Heart left ventricle (tissue), 16 donors: Measurements from ENCODE around the gene AP3B1. TPM values are rescaled to one million over a fixed set of nuclear protein-coding genes. Genes with fewer than 3 reads are reported as not detected.

Experiments
- ATAC-seq, 4 donors: fragments of 200-7000 bp; cut with Tn5 transposase; one replicate each; pipeline ENCODE4 v1.9.1; 2020 to 2022; ENCODE audit warnings: moderate library complexity in 4 of 4, mild to moderate bottlenecking in 3 of 4, moderate number of reproducible peaks in 1 of 4
- DNase-seq, 5 donors: peaks; one replicate each; pipeline ENCODE4 v3.0.0-alpha.2; 2020
- H3K27ac ChIP-seq, 12 donors: fragments of 200-600 bp; sonication (generic) in 4 of 12; one replicate each; pipeline versions ENCODE4 v1.5.0 to v1.8.0; 2016 to 2022; ENCODE audit warnings: mild to moderate bottlenecking in 2 of 12
- H3K27me3 ChIP-seq, 9 donors: fragments of 200-600 bp; sonication (generic) in 2 of 9; one replicate each; pipeline versions ENCODE4 v1.5.1 to v1.8.0; 2016 to 2022; ENCODE audit warnings: mild to moderate bottlenecking in 3 of 9
- H3K36me3 ChIP-seq, 9 donors: fragments of 200-600 bp; sonication (generic) in 2 of 9; one replicate each; pipeline versions ENCODE4 v1.5.0 to v1.8.0; 2018 to 2022; ENCODE audit warnings: mild to moderate bottlenecking in 2 of 9
- H3K4me1 ChIP-seq, 12 donors: fragments of 200-600 bp; sonication (generic) in 4 of 12; one replicate each; pipeline versions ENCODE4 v1.5.0 to v1.8.0; 2016 to 2022; ENCODE audit warnings: mild to moderate bottlenecking in 3 of 12
- H3K4me3 ChIP-seq, 12 donors: fragments of 200-600 bp; sonication (generic) in 4 of 12; one replicate each; pipeline versions ENCODE4 v1.5.0 to v1.8.0; 2017 to 2022; ENCODE audit warnings: mild to moderate bottlenecking in 9 of 12, moderate library complexity in 4 of 12
- H3K9me3 ChIP-seq, 12 donors: fragments of 200-600 bp; sonication (generic) in 4 of 12; one replicate each; pipeline versions ENCODE4 v1.5.0 to v1.8.0; 2016 to 2022; ENCODE audit warnings: mild to moderate bottlenecking in 1 of 12
- POLR2A ChIP-seq, 2 donors: fragments of 450-650 bp; IDR thresholded peaks; one replicate each; pipeline ENCODE4 v1.6.1; 2017; ENCODE audit warnings: antibody characterized with exemption in 2 of 2, mild to moderate bottlenecking in 2 of 2, moderate library complexity in 2 of 2
- WGBS, 4 donors: extraction: QIAGEN DNeasy Blood & Tissue Kit in 2 of 4; methylation state at CpG; one replicate each; pipeline versions ENCODE4 v1.1.5 to v1.1.7; 2013 to 2018; 5-methylcytosine and 5-hydroxymethylcytosine counted together
- intact Hi-C, 10 donors: fragments of 100-400 bp; cut with DNase I; formaldehyde crosslinking; loops; one replicate each; pipeline versions ENCODE4 v1.11.1 to v1.14.2; 2022
- polyA plus RNA-seq, 2 donors: library from polyadenylated mRNA; stranded (reverse); fragments of 200-250 nt; gene quantifications; one replicate each; pipeline ENCODE4 v1.2.3, GENCODE V29; 2013
- total RNA-seq, 9 donors: library from RNA; depleted of rRNA in 2 of 9; stranded (reverse); fragments of >200 nt in 2 of 9; fragmentation: NEBNext Ultra II Directional in 3 of 9; extraction: Animal tissue kit (Norgen Biotek cat#: 25700) in 3 of 9; gene quantifications; one replicate each; pipeline versions ENCODE4 v1.1.0 to v1.2.4, GENCODE V29; 2016 to 2023
- TF ChIP-seq, protein P1 (sequence below), 12 donors: fragments of 200-600 bp; sonication (generic) in 4 of 12; IDR thresholded peaks; one replicate each; pipeline versions ENCODE4 v1.5.0 to v1.8.0; 2018 to 2022; ENCODE audit warnings: antibody characterized with exemption in 12 of 12, mild to moderate bottlenecking in 5 of 12
- donor health status: ischemic (EF 13 %, LVEDD 7.1; RV severe dilation, severe dysfunction).
- donor health status: healthy with polysubstance abuse.
- donor health status: DM: no; HTN: yes; CAD: no.
- donor health status: DM: no; HTN: no; CAD: no.
- donor health status: ischemic (EF 25% LVEDD 6.9; RV normal size, moderate dysfunction).
- donor health status: ischemic (EF 25% LVEDD 5.7; RV mildly dilated, moderate dysfunction).
- donor health status: healthy.
- donor health status: DM: yes; HTN: yes; CAD: no.
- donor health status: ischemic (EF 35%, LVEDD 5.7; RV mildly dilated, moderate dysfunction).
- donor health status: nonischemic (EF 11% LVEDD 7.7; RV severe dilation, severe dysfunction).
- donor health status: DM: yes; HTN: yes; CAD: no.
- donor health status: PGD.
- donor health status: ischemic (EF 29% LVEDD 5.4; RV normal size, mild dysfunction).
- donor health status: nonischemic (EF 23%, LVEDD 6.1; RV moderate dilation, normal function).

Gene AP3B1
- total and polyA plus RNA-seq, 11 donors, result 14.4 to 33.7 (median 25.2) TPM

DNA sequence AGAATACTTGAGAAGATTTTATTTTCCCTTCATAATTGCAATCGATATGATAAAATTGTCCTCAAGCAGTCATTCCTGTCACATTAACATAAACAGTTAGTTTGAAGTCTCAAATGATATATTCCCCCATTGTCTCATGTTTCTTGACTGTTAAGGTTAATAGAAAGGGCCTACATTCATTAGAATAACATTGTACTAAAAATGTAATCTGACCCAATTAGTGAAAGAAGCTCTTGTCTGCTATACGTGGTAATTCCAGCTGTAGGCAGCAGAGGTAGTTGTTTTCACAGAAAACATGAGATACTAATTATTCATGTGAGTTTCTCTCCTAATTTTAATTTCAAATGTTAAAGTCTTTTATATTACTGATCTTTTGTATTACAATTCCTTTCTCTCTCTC, 25.9 kb upstream of the AP3B1 start:
- TF ChIP-seq, protein P1, sequence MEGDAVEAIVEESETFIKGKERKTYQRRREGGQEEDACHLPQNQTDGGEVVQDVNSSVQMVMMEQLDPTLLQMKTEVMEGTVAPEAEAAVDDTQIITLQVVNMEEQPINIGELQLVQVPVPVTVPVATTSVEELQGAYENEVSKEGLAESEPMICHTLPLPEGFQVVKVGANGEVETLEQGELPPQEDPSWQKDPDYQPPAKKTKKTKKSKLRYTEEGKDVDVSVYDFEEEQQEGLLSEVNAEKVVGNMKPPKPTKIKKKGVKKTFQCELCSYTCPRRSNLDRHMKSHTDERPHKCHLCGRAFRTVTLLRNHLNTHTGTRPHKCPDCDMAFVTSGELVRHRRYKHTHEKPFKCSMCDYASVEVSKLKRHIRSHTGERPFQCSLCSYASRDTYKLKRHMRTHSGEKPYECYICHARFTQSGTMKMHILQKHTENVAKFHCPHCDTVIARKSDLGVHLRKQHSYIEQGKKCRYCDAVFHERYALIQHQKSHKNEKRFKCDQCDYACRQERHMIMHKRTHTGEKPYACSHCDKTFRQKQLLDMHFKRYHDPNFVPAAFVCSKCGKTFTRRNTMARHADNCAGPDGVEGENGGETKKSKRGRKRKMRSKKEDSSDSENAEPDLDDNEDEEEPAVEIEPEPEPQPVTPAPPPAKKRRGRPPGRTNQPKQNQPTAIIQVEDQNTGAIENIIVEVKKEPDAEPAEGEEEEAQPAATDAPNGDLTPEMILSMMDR (IDR thresholded peaks at IDR 0.05), result peak; percentile 44 to 71 (median 58)
- TF ChIP-seq POLR2A (IDR thresholded peaks at IDR 0.05), result no peak
- intact Hi-C loops, result loop anchor here in 8 of 10 donors (2.0 to 10.0 kb wide), 6 partner anchors 42 to 644 kb away; partner anchors contain the start of gene SCAMP1 (in 1 of the 8)
- H3K27me3 ChIP-seq, result no peaks in the 10 kb centered on the region
- H3K9me3 ChIP-seq, result no peaks in the 10 kb centered on the region
- ATAC-seq, result no peak
- 43 to 49% (median 45%) methylated on average over 2 of the region's 2 CpGs for WGBS, 4 donors
- DNase-seq, result no peak
- H3K4me3 ChIP-seq, result no peak overlapping the region
- H3K36me3 ChIP-seq, result no peaks in the 10 kb centered on the region
- no peak overlapping the region for H3K27ac ChIP-seq
- H3K4me1 ChIP-seq, result no peaks in the 10 kb centered on the region

DNA sequence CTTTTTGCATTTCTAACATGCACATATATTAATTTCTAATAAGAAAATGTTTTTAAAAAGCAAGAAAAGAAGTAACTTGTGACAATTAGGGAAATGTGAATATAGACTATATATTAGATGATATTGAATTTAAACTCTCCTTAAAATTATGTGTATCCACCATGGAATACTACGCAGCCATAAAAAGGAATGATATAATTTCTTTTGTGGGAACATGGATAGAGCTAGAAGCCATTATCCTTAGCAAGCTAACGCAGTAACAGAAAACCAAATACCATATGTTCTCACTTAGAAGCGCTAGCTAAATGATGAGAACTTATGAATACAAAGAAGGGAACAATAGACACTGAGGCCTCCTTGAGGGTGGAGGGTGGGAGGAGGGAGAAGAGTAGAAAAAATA, 23.8 kb upstream of the AP3B1 start:
- no peaks in the 10 kb centered on the region for H3K27me3 ChIP-seq
- no peaks in the 10 kb centered on the region for H3K4me1 ChIP-seq
- H3K36me3 ChIP-seq, result no peaks in the 10 kb centered on the region
- ATAC-seq (no peak), DNase-seq (no peak)
- no peak overlapping the region for H3K4me3 ChIP-seq
- no peak overlapping the region for H3K27ac ChIP-seq
- WGBS, 4 donors, result 92 to 94% (median 94%) methylated on average over 3 of the region's 3 CpGs
- TF ChIP-seq, protein P1 (IDR thresholded peaks at IDR 0.05), result no peak
- no peak for TF ChIP-seq POLR2A (IDR thresholded peaks at IDR 0.05)
- intact Hi-C loops, result loop anchor here in 1 of 10 donors (10.0 kb wide), 1 partner anchor 206 kb away; no protein-coding TSS in a partner anchor
- peaks cover 0 to 11% (median 0%) of the 10 kb centered on the region in 12 donors for H3K9me3 ChIP-seq

DNA sequence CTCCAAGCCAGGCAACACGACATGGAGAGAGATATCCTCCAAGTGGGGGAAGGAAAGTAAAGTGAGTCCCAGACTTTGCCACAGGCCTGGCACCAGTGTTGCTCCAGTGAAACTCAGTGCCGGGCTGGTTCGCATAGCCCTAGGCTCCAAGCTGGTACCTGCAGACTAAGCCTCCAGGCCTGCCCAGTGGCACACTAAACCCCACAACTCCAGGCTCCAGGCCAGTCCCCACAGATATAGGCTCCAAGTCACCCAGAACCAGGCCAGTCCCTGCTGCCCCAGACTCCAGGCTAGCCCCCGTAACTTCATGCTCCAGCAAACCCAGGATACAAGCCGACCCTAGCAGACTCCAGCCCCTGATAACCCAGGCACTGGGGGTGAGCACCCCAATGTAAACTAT, 23.0 kb upstream of the AP3B1 start:
- ATAC-seq, result no peak
- H3K36me3 ChIP-seq, result no peaks in the 10 kb centered on the region
- intact Hi-C loops, result loop anchor here in 1 of 10 donors (10.0 kb wide), 1 partner anchor 207 kb away; no protein-coding TSS in a partner anchor
- no peak overlapping the region for H3K27ac ChIP-seq
- no peak overlapping the region for H3K4me3 ChIP-seq
- peaks cover 0 to 11% (median 0%) of the 10 kb centered on the region in 12 donors for H3K9me3 ChIP-seq
- no peaks in the 10 kb centered on the region for H3K4me1 ChIP-seq
- no peak for TF ChIP-seq POLR2A (IDR thresholded peaks at IDR 0.05)
- TF ChIP-seq, protein P1 (IDR thresholded peaks at IDR 0.05), result no peak
- WGBS, 4 donors, result 84 to 93% (median 89%) methylated on average over 5 of the region's 5 CpGs
- no peak for DNase-seq
- no peaks in the 10 kb centered on the region for H3K27me3 ChIP-seq

DNA sequence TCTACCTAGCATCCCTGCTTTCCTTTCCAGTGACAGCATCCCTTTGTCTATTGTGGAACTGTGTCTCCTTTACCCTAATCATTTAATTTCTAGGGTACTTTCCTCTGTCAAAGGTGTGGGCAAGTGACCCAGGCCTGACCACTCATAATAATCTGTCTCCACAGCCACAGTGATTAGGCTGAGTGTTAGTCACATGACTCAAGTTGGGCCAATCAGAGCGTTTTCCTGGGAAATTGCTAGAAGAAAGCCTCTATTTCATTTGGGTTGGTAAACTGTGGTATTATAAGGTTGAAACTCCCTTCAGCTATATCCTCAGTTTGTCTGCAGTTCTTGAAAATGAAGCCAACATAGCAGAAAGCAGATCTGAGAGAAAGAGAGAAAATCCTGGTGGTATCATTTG, 14.2 kb upstream of the AP3B1 start:
- DNase-seq (no peak), ATAC-seq (no peak)
- no peaks in the 10 kb centered on the region for H3K9me3 ChIP-seq
- intact Hi-C loops, result loop anchor here in 1 of 10 donors (10.0 kb wide), 1 partner anchor 336 kb away; the partner anchor contains the start of gene LHFPL2
- H3K27ac ChIP-seq, result no peak overlapping the region
- TF ChIP-seq POLR2A (IDR thresholded peaks at IDR 0.05), result no peak
- TF ChIP-seq, protein P1 (IDR thresholded peaks at IDR 0.05), result no peak
- H3K4me1 ChIP-seq, result no peaks in the 10 kb centered on the region
- H3K36me3 ChIP-seq, result no peaks in the 10 kb centered on the region
- 95 to 100% (median 95%) methylated on average over 1 of the region's 1 CpG for WGBS, 4 donors
- no peak overlapping the region for H3K4me3 ChIP-seq
- peaks cover 0 to 9% (median 0%) of the 10 kb centered on the region in 9 donors for H3K27me3 ChIP-seq
